HCT116 (cell line): ENCODE results near the gene TTLL10. TPM values are rescaled to one million over a fixed set of nuclear protein-coding genes. Genes with fewer than 3 reads are reported as not detected.

Experiments used
- ATAC-seq: fragments of 200-7000 bp; cut with Tn5 transposase; 2 replicates; pipeline ENCODE4 v1.9.1; 2020; ENCODE audit warnings: mild to moderate bottlenecking, moderate library complexity
- BruUV-seq: library from RNA; stranded (reverse); fragments of 400-500 nt; replicated peaks from 2 replicates; lab custom pipeline; 2021; lab: Mats Ljungman, UMichigan
- CTCF ChIA-PET: fragments of 300-600 bp; sonication (Branson Sonifier 250); formaldehyde crosslinking; loops from one replicate; lab custom pipeline; 2021; ENCODE audit warnings: antibody characterized with exemption; lab: Charles Lee
- POLR2A ChIA-PET: fragments of 300-600, 350-600 bp; sonication (Branson Sonifier 250); formaldehyde crosslinking; loops from one replicate; lab custom pipeline; 2021; ENCODE audit warnings: antibody characterized with exemption; lab: Charles Lee
- RAD21 ChIA-PET, 2 experiments: fragments of 300-600 bp; sonication (Branson Sonifier 250); formaldehyde crosslinking; loops; one replicate each; lab custom pipeline; 2023; ENCODE audit warnings: low total read pairs in 2 of 2; ENCODE audit not compliant: uncharacterized antibody in 2 of 2, unreplicated experiment in 2 of 2, low non-redundant PET in 1 of 2; lab: Charles Lee
- DNase-seq: peaks from one replicate; pipeline ENCODE4 v3.0.0-alpha.2; 2010; ENCODE audit warnings: low read depth, low spot score
- H2AFZ ChIP-seq: fragments of 200-600 bp; shearing (Covaris generic), sonication (generic); 2 replicates; pipeline ENCODE4 v1.6.1; 2017; ENCODE audit warnings: low read depth, mixed run types, mixed read lengths, antibody characterized with exemption, low read length; ENCODE audit not compliant: poor library complexity, severe bottlenecking
- H3K27ac ChIP-seq: 2 replicates; pipeline ENCODE4 v1.5.1; 2012; ENCODE audit warnings: low read depth, low read length
- H3K27me3 ChIP-seq: fragments of 200-600 bp; sonication (generic); 2 replicates; pipeline ENCODE4 v1.6.1; 2016; ENCODE audit warnings: mixed run types, low read length, mixed read lengths; ENCODE audit not compliant: insufficient read depth
- H3K36me3 ChIP-seq, 2 experiments: fragments of 200-500 bp in 1 of 2; fragments of 200-600 bp in 1 of 2; sonication (Bioruptor generic) in 1 of 2; sonication (generic) in 1 of 2; 2 replicates each; pipeline versions ENCODE4 v1.5.1 to v1.6.1; 2014 to 2016; ENCODE audit warnings: low read length in 2 of 2, inconsistent platforms in 1 of 2, mixed read lengths in 1 of 2, mixed run types in 1 of 2; ENCODE audit not compliant: insufficient read depth in 2 of 2, control insufficient read depth in 1 of 2
- H3K4me1 ChIP-seq, 2 experiments: fragments of 200-600 bp in 1 of 2; sonication (generic) in 1 of 2; 2 replicates each; pipeline versions ENCODE4 v1.5.1 to v1.6.1; 2012 to 2017; ENCODE audit warnings: low read length in 2 of 2, inconsistent platforms in 1 of 2, mild to moderate bottlenecking in 1 of 2, mixed read lengths in 1 of 2, mixed run types in 1 of 2, moderate library complexity in 1 of 2; ENCODE audit not compliant: insufficient read depth in 2 of 2, control insufficient read depth in 1 of 2
- H3K4me2 ChIP-seq: fragments of 200-600 bp; sonication (generic); 2 replicates; pipeline ENCODE4 v1.6.1; 2017; ENCODE audit warnings: mixed run types, low read length, mixed read lengths
- H3K4me3 ChIP-seq, 2 experiments: fragments of 200-600 bp in 1 of 2; sonication (generic) in 1 of 2; replicated peaks in 1 of 2; 2 replicates each; pipeline ENCODE4 v1.5.1; 2011 to 2016; ENCODE audit warnings: low read length in 2 of 2, control low read depth in 1 of 2, low read depth in 1 of 2, mild to moderate bottlenecking in 1 of 2, mixed read lengths in 1 of 2, mixed run types in 1 of 2
- H3K79me2 ChIP-seq: fragments of 200-600 bp; sonication (generic); 2 replicates; pipeline ENCODE4 v1.6.1; 2017; ENCODE audit warnings: mild to moderate bottlenecking, mixed run types, low read length, moderate library complexity, mixed read lengths; ENCODE audit not compliant: insufficient read depth
- H3K9ac ChIP-seq: fragments of 200-600 bp; sonication (generic); 2 replicates; pipeline ENCODE4 v1.6.1; 2016; ENCODE audit warnings: low read length, mixed read lengths
- H3K9me2 ChIP-seq: fragments of 200-600 bp; sonication (generic), shearing (Covaris generic); 2 replicates; pipeline ENCODE4 v1.6.1; 2017; ENCODE audit warnings: mixed run types, mild to moderate bottlenecking, moderate library complexity; ENCODE audit not compliant: insufficient read depth
- H3K9me3 ChIP-seq, 2 experiments: fragments of 200-500 bp in 1 of 2; fragments of 200-600 bp in 1 of 2; sonication (Bioruptor generic) in 1 of 2; sonication (generic) in 1 of 2; 2 replicates each; pipeline ENCODE4 v1.6.1; 2014 to 2017; ENCODE audit warnings: low read length in 2 of 2, mixed read lengths in 2 of 2, inconsistent platforms in 1 of 2, low read depth in 1 of 2, mild to moderate bottlenecking in 1 of 2, mixed run types in 1 of 2, moderate library complexity in 1 of 2; ENCODE audit not compliant: control insufficient read depth in 1 of 2, insufficient read depth in 1 of 2
- H4K20me1 ChIP-seq: fragments of 200-600 bp; sonication (generic), shearing (Covaris generic); 2 replicates; pipeline ENCODE4 v1.6.1; 2017; ENCODE audit warnings: mixed run types, mild to moderate bottlenecking, moderate library complexity; ENCODE audit not compliant: insufficient read depth
- ATF3 ChIP-seq: IDR thresholded peaks from 2 replicates; pipeline ENCODE4 v1.6.1; 2012
- CBX3 ChIP-seq: IDR thresholded peaks from 2 replicates; pipeline ENCODE4 v1.6.1; 2012; ENCODE audit warnings: low read depth
- CEBPB ChIP-seq: IDR thresholded peaks from 2 replicates; pipeline ENCODE4 v1.6.1; 2012; ENCODE audit warnings: low read depth
- ELF1 ChIP-seq: IDR thresholded peaks from 2 replicates; pipeline ENCODE4 v1.6.1; 2012; ENCODE audit warnings: low read depth, borderline replicate concordance
- EZH2 ChIP-seq: fragments of 200-600 bp; sonication (generic); IDR thresholded peaks from 2 replicates; pipeline ENCODE4 v1.6.1; 2017; ENCODE audit warnings: antibody characterized with exemption, mixed run types
- FOSL1 ChIP-seq: IDR thresholded peaks from 2 replicates; pipeline ENCODE4 v1.6.1; 2012; ENCODE audit warnings: low read depth
- JUND ChIP-seq: IDR thresholded peaks from 2 replicates; pipeline ENCODE4 v1.6.1; 2012
- MAX ChIP-seq: IDR thresholded peaks from 2 replicates; pipeline ENCODE4 v1.6.1; 2012
- POLR2A ChIP-seq: IDR thresholded peaks from 2 replicates; pipeline ENCODE4 v1.7.0; 2011; ENCODE audit warnings: borderline replicate concordance; ENCODE audit not compliant: insufficient read depth, insufficient read length; ENCODE audit errors: extremely low read depth
- RAD21 ChIP-seq: IDR thresholded peaks from 2 replicates; pipeline ENCODE4 v1.6.1; 2012; ENCODE audit warnings: low read depth, mild to moderate bottlenecking
- REST ChIP-seq: IDR thresholded peaks from 2 replicates; pipeline ENCODE4 v1.6.1; 2012; ENCODE audit warnings: low read depth
- SIN3A ChIP-seq: IDR thresholded peaks from 2 replicates; pipeline ENCODE4 v1.6.1; 2012; ENCODE audit warnings: low read depth
- TCF7L2 ChIP-seq: IDR thresholded peaks from 2 replicates; pipeline ENCODE4 v1.7.0; 2011; ENCODE audit warnings: borderline replicate concordance, inconsistent platforms; ENCODE audit not compliant: insufficient read depth, insufficient read length; ENCODE audit errors: extremely low read depth
- ZBTB33 ChIP-seq: IDR thresholded peaks from 2 replicates; pipeline ENCODE4 v1.6.1; 2011; ENCODE audit warnings: mild to moderate bottlenecking, low read length, moderate library complexity; ENCODE audit not compliant: insufficient replicate concordance; ENCODE audit errors: extremely low read depth
- ZFX ChIP-seq: fragments of 450-650 bp; IDR thresholded peaks from 2 replicates; pipeline ENCODE4 v1.6.1; 2017
- intact Hi-C: fragments of 100-400 bp; cut with micrococcal nuclease; formaldehyde crosslinking; loops from 2 replicates; pipeline ENCODE4 v1.10.0; 2022
- total RNA-seq: library from RNA; stranded (reverse); gene quantifications from one replicate; pipeline ENCODE4 v1.2.1, GENCODE V29; 2021; ENCODE audit not compliant: unreplicated experiment

The TTLL10 gene
- total RNA-seq, 1 experiment from 2014 or later: 0.10 TPM

- TF ChIP-seq ELF1 (no peak), EZH2 (no peak), ZBTB33 (no peak), JUND (no peak), POLR2A (no peak), CBX3 (no peak), ZFX (no peak), TCF7L2 (no peak)
Measured at GRCh38 chr1:1168451-1169411, 4.9 kb upstream of the TTLL10 start (continued).

- Histone ChIP-seq H3K9ac (no peak overlapping the region), H3K9me3 (no peaks in the 10 kb centered on the region), H3K27ac (no peak overlapping the region), H4K20me1 (no peaks in the 10 kb centered on the region), H3K4me1 (peaks cover 11 to 23% of the 10 kb centered on the region in 2 experiments), H3K4me2 (no peak overlapping the region), H3K4me3 (no peak overlapping the region), H3K36me3 (peaks cover 0 to 2% of the 10 kb centered on the region in 2 experiments; a peak in 2 of 4 replicates), H3K9me2 (no peaks in the 10 kb centered on the region), H3K27me3 (no peaks in the 10 kb centered on the region), H3K79me2 (peaks cover 37% of the 10 kb centered on the region), H2AFZ (no peak overlapping the region)
- ChIA-PET RAD21 (interaction anchor here in 1 of 2 experiments (0.6 kb wide), 1 partner anchor 31 kb away, joined by 3 read pairs; no protein-coding TSS in a partner anchor), POLR2A (no interaction called here), CTCF (no interaction called here)
- BruUV-seq: no TSS peak
- DNase-seq: no peak
- intact Hi-C loops: no loop called here
- no peak for ATAC-seq
- TF ChIP-seq EZH2 (no peak), CEBPB (no peak), ELF1 (no peak), FOSL1 (no peak), TCF7L2 (no peak), ZFX (no peak), RAD21 (no peak), POLR2A (no peak), MAX (no peak), REST (no peak), SIN3A (no peak), ATF3 (no peak), CBX3 (no peak)
Measured at GRCh38 chr1:1169429-1170214, 4.1 kb upstream of the TTLL10 start.
